ENCODE results near the gene TMEM176A.

TMEM176A gene

DNA sequence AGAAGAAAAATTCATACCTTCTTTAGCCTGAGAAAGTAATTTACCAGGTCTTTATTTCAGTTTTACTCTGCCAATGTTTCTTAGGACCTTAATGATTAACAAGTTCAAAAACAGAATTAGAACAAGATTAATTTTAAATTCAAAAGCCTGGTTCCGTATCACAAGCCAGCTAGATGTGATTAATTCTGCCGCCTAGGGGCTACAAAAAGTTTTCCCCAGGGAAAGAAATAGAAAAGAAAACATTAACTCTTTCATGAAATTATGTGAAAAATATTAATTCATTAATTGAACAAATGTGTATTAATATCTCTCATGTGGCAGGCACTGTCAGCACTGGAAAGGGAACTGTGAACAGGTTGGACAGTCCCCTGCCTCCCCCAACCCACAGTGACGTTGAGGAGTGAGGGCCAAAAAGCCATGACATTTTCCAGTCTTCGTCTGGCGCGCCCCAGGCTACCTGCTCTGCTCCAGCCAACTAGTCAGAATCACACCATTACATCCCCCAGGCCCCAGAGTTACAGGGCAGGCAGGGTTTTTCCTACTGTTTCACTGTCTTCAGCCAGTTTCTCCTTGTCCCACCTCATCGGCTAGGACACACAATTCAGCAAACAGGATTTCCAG, 20.1 kb downstream of the TMEM176A start:
- no peak for DNase-seq

DNA sequence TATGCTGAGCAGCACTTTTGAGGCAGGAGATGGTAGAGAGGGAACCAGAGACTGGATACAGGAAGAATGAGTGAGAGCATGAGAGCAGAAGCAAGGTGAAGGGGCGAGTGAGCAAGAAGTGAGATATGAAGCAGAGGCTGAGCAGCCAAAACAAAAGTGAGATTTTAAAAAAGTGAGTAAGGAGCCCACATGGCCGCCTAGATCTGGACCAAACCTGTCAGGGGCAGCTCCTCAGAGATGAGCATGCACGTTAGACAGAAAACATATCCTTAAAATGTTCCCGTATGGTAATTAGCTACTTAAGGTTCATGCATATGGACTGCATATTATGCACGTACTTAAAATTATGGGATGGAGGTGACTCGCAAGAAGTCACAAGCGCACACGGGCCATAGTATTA, 22.5 kb downstream of the TMEM176A start:
- DNase-seq: no peak

DNA sequence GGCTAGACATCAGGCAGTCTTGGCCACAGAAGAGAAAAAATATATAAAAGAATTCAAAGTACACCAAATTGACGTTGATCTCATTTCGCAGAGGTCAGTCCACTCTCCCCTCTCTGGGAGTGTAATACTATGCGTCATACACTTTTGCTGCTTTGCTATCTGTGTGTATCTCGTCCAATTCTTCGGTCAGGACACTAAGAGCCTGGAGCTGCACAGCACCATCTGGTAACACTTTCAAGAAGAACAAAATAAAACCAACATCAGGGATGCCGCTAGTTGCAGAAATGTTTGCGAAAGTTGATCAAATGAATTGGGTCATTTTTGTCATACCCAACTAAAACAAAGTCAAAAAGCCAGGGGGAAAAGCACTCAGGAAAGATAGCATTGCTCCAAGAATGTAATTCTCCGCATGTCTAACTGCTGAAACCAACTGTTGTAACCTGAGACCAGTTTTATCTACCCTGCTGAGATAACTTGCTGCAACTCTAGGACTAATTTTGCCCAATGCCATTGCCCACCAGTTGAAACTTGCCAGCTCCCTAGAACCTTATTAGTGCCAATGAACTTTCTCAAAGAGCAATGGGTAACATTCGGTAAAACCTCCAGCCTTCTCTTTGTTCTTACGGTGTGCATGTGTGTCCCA, 23.0 kb downstream of the TMEM176A start:
- DNase-seq: no peak

GRCh38 chr7:150824379-150825177, 24.0 kb downstream of the TMEM176A start:
- DNase-seq: no peak

GRCh38 chr7:150826061-150826849, 25.7 kb downstream of the TMEM176A start:
- no peak for DNase-seq

- DNase-seq: no peak
Measured at GRCh38 chr7:150828384-150828783, 27.8 kb downstream of the TMEM176A start.

- DNase-seq: no peak
Measured at GRCh38 chr7:150829426-150829825, 28.9 kb downstream of the TMEM176A start.

- DNase-seq: no peak
Measured at GRCh38 chr7:150830937-150831336, 30.4 kb downstream of the TMEM176A start.

- no peak for DNase-seq
Measured at GRCh38 chr7:150831851-150832250, 31.3 kb downstream of the TMEM176A start.

- no peak for DNase-seq
Measured at GRCh38 chr7:150835019-150835418, 34.5 kb downstream of the TMEM176A start.

- no peak for DNase-seq
Measured at GRCh38 chr7:150835702-150836280, 35.2 kb downstream of the TMEM176A start.

GRCh38 chr7:150838965-150839650, 38.5 kb downstream of the TMEM176A start:
- DNase-seq: no peak

- no peak for DNase-seq
Measured at GRCh38 chr7:150842018-150842417, 41.4 kb downstream of the TMEM176A start.

GRCh38 chr7:150842716-150843115, 42.1 kb downstream of the TMEM176A start:
- DNase-seq: no peak

DNA sequence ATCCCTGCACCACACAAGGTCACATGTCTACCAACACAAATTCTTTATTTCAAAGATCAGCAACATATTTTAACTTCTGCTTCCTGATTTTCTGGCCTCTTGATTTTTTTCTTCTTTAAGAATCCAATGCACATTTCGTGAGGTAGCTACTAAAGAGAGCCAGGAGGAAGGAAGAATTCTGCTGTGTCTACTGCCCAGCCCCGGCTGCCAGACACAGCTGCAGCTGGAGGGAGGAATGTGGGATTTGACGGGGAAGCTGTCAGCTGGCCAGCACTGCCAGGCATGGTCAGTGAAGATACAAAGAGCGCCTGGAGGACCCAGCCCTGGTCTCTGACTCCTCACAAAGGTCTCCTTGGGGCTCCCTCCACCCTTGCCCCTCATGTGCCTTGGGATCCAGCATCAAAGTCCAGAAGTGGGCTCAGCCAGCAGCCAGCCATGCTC, 44.9 kb downstream of the TMEM176A start:
- no peak for DNase-seq

- no peak for DNase-seq
Measured at GRCh38 chr7:150846291-150847115, 45.9 kb downstream of the TMEM176A start.

DNA sequence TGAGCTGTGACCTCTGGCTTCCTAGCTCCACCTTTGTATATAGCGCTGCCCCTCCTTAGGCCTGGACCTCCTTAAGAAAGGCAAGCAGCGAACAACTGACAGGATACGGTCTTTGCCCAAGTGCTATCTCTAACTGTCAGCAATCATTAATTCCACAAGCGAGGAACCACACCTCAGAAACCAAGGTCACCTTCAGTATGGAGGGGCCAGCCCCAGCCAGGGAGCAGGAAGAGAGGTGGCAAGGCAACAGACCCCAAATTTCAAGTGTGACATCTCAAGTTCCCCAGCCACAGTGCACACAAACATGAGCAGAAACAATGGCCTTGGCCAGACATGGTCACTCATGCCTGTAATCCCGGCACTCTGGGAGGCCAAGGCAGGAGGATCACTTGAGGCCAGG, 47.0 kb downstream of the TMEM176A start:
- DNase-seq: no peak

DNA sequence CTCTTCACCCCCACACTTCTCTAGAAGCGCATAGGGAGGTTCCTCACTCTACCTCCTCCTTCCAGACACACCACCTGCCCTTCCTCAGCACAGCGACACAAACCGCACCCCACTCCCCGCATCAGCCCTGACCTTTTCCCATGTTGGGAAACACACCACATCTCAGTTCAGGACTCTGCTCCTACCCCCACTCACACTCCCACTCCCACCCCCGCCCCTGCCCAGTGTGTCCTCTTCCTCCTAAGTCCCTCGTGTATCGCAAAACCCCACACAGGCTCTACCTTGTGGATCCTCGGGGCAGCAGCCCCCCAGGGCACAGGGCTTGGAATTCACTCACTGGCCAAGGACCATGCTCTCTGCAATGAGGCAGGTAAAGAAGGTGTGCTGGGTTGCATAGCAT, 47.5 kb downstream of the TMEM176A start:
- DNase-seq: no peak

DNA sequence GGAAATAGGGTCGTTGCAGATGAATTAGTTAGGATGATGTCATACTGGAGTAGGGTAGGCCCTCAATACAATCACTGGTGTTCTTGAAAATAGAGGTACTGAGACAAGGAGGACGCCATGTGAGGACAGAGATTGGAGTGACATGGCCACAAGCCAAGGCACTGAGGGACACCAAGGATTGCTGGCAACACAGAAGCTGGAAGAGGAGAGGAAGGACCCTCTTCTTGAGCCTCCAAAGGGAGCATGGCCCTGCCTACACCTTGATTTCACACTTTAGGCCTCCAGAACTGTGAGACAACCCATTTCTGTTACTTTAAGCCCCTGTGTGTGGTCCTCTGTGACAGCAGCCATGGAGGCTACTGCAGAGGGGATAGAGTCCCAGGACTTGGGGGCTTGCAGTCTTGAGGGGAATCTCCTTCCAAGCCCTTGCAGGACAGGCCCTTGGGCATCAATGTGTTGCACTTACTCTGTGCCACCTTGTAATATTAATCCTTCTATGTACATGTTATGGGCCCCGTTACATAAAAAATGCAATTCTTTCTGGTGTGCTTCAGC, 48.1 kb downstream of the TMEM176A start:
- DNase-seq: no peak

- no peak for DNase-seq
Measured at GRCh38 chr7:150849204-150849775, 48.7 kb downstream of the TMEM176A start.

DNA sequence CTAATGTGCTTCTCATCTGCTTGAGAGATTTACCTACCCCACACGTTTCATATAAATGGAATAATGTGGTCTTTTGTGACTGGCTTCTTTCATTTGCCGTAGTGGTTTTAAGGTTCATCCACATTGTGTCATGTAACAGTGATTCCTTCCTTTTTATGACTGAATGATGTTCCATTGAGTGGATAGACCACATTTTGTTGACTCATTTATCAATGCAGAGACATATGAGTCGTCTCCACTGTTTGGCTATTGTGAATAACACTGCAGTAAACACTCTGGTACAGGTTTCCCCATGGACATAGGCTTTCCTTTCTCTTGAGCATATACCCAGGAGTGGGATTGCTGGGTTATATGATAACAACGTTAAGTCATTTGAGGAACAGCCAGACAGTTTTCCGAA, 49.7 kb downstream of the TMEM176A start:
- DNase-seq: no peak
